Right lobe of liver (tissue), 4 donors: ENCODE data around the gene AP2M1.

Source experiments
- POLR2A ChIP-seq: fragments of 450-650 bp; IDR thresholded peaks from one replicate; pipeline ENCODE4 v1.6.1; 2017; ENCODE audit warnings: antibody characterized with exemption, mild to moderate bottlenecking
- TF ChIP-seq, protein P1 (sequence below), 4 donors: fragments of 200-600 bp in 3 of 4; fragments of 450-650 bp in 1 of 4; IDR thresholded peaks; one replicate each; pipeline versions ENCODE4 v1.5.1 to v1.8.0; 2016 to 2022; ENCODE audit warnings: antibody characterized with exemption in 4 of 4, mild to moderate bottlenecking in 2 of 4
- donor health status: DM: no; HTN: no; CAD: no.
- donor health status: DM: no; HTN: no; CAD: no.
- donor health status: DM: no; HTN: yes; CAD: no.

DNA sequence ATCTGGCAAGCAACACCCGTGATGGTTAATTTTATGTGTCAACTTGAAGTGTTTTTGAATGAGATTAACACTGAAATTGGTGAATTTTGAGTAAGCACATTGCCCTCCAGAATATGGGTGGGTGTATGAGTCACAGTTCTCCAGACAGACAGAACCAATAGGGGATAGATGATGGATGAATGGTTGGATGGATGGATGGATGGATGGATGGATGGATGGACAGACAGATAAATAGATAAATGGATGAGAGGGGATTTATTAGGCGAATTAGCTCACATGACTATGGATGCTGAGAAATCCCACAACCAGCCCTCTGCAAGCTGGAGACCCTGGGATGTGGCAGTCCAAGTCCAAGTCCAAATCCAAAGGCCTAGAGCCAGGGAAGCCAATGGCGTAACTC is 49.3 kb downstream of the AP2M1 start:
- TF ChIP-seq, protein P1, sequence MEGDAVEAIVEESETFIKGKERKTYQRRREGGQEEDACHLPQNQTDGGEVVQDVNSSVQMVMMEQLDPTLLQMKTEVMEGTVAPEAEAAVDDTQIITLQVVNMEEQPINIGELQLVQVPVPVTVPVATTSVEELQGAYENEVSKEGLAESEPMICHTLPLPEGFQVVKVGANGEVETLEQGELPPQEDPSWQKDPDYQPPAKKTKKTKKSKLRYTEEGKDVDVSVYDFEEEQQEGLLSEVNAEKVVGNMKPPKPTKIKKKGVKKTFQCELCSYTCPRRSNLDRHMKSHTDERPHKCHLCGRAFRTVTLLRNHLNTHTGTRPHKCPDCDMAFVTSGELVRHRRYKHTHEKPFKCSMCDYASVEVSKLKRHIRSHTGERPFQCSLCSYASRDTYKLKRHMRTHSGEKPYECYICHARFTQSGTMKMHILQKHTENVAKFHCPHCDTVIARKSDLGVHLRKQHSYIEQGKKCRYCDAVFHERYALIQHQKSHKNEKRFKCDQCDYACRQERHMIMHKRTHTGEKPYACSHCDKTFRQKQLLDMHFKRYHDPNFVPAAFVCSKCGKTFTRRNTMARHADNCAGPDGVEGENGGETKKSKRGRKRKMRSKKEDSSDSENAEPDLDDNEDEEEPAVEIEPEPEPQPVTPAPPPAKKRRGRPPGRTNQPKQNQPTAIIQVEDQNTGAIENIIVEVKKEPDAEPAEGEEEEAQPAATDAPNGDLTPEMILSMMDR (IDR thresholded peaks at IDR 0.05), result no peak
- no peak for TF ChIP-seq POLR2A
